NB4 (cell line): Measurements from ENCODE around the gene TP73.

ENCODE experiments used
- DNase-seq: peaks from one replicate; pipeline ENCODE4 v3.0.0; 2010; ENCODE audit warnings: low read depth
- H3K4me3 ChIP-seq: one replicate; pipeline ENCODE4 v1.5.1; 2011; ENCODE audit warnings: mild to moderate bottlenecking, low read depth, low read length, moderate library complexity
- MYC ChIP-seq: IDR thresholded peaks from 2 replicates; pipeline ENCODE4 v1.6.1; 2011; ENCODE audit warnings: low read depth, low read length
- POLR2A ChIP-seq: IDR thresholded peaks from 2 replicates; pipeline ENCODE4 v1.6.1; 2011; ENCODE audit warnings: mild to moderate bottlenecking; ENCODE audit not compliant: insufficient read length; ENCODE audit errors: extremely low read depth
- TF ChIP-seq, protein P1 (sequence below): IDR thresholded peaks from one replicate; pipeline ENCODE4 v1.5.1; 2012; ENCODE audit warnings: low read depth, low read length
- TF ChIP-seq, protein P2 (sequence below): IDR thresholded peaks from 2 replicates; pipeline ENCODE4 v1.6.1; 2011; ENCODE audit warnings: low read depth, low read length

The TP73 gene

GRCh38 chr1:3653286-3653618 is 936 bp downstream of the TP73 start:
- DNase-seq, result no peak
- H3K4me3 ChIP-seq, result no peak overlapping the region

DNA sequence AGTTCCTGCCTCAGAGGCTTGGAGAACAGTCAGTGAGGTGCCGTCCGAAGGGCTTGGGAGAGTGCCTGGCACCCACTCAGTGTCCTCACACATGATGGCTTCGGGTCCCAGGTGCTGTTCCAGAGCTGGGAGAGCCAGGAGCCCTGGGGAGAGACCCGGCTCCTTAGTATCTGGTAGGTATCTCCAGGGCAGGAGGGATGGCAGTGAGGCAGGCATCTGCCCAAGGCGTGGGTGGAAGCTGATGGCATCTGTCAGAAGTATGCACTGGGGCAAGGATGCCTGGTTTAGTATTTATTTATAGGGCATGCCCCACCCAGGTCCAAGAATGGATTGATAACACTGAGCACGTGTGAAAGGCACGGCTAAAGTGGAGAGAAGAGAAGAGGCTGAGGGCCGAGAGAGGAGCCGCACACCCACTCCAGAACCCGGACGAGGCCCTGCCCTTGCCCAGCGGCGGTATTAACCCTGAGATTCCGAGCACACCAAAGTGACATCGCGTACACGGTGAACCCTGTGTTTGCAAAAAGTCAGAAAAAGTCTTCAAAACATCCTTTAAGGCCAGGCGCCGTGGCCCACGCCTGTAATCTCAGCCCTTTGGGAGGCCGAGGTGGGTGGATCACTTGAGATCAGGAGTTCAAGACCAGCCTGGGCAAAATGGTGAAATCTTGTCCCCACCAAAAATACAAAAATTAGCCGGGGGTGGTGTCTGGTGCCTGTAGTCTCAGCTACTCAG is 2.4 kb downstream of the TP73 start:
- DNase-seq, result no peak
- no peak for TF ChIP-seq POLR2A
- TF ChIP-seq, protein P1, sequence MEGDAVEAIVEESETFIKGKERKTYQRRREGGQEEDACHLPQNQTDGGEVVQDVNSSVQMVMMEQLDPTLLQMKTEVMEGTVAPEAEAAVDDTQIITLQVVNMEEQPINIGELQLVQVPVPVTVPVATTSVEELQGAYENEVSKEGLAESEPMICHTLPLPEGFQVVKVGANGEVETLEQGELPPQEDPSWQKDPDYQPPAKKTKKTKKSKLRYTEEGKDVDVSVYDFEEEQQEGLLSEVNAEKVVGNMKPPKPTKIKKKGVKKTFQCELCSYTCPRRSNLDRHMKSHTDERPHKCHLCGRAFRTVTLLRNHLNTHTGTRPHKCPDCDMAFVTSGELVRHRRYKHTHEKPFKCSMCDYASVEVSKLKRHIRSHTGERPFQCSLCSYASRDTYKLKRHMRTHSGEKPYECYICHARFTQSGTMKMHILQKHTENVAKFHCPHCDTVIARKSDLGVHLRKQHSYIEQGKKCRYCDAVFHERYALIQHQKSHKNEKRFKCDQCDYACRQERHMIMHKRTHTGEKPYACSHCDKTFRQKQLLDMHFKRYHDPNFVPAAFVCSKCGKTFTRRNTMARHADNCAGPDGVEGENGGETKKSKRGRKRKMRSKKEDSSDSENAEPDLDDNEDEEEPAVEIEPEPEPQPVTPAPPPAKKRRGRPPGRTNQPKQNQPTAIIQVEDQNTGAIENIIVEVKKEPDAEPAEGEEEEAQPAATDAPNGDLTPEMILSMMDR, result no peak
- TF ChIP-seq MYC, result no peak
- TF ChIP-seq, protein P2, sequence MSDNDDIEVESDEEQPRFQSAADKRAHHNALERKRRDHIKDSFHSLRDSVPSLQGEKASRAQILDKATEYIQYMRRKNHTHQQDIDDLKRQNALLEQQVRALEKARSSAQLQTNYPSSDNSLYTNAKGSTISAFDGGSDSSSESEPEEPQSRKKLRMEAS, result no peak
- no peak overlapping the region for H3K4me3 ChIP-seq

More at GRCh38 chr1:3653286-3653618, 936 bp downstream of the TP73 start:
- TF ChIP-seq, protein P1, result no peak
- TF ChIP-seq MYC (no peak), POLR2A (no peak)
- TF ChIP-seq, protein P2, result no peak

- H3K4me3 ChIP-seq, result no peak overlapping the region
- TF ChIP-seq, protein P1, result no peak
- TF ChIP-seq MYC, result no peak
- TF ChIP-seq, protein P2, result no peak
- TF ChIP-seq POLR2A, result no peak
- DNase-seq, result no peak
Measured at GRCh38 chr1:3656450-3657095, 4.3 kb downstream of the TP73 start.

GRCh38 chr1:3657096-3657475 is 4.8 kb downstream of the TP73 start:
- DNase-seq, result no peak
- no peak overlapping the region for H3K4me3 ChIP-seq
- TF ChIP-seq, protein P1, result no peak
- TF ChIP-seq, protein P2, result no peak
- TF ChIP-seq MYC, result no peak
- no peak for TF ChIP-seq POLR2A

GRCh38 chr1:3657578-3658230 is 5.4 kb downstream of the TP73 start:
- no peak for TF ChIP-seq MYC
- no peak for TF ChIP-seq POLR2A
- TF ChIP-seq, protein P2, result no peak
- TF ChIP-seq, protein P1, result no peak
- H3K4me3 ChIP-seq, result no peak overlapping the region
- DNase-seq, result no peak
